ENCODE data around the gene CCDC14.

The CCDC14 gene

GRCh38 chr3:123941542-123941941 lies 19.5 kb downstream of the CCDC14 start:
- TF ChIP-seq CTCF (IDR thresholded peaks at IDR 0.05) (no peak; the same call in 1 of the 2 replicates), ZFX (IDR thresholded peaks at IDR 0.05; ENCODE audit: borderline replicate concordance) (no peak)
- H3K27ac ChIP-seq = no peak overlapping the region

GRCh38 chr3:123941121-123941520 lies 19.9 kb downstream of the CCDC14 start:
- no peak overlapping the region for H3K27ac ChIP-seq
- no peak for TF ChIP-seq ZFX (IDR thresholded peaks at IDR 0.05; ENCODE audit: borderline replicate concordance)
- TF ChIP-seq CTCF (IDR thresholded peaks at IDR 0.05) = peak; percentile 21; the same call in 1 of the 2 replicates

GRCh38 chr3:123939706-123940105 lies 21.3 kb downstream of the CCDC14 start:
- H3K27ac ChIP-seq = no peak overlapping the region
- TF ChIP-seq ZFX (IDR thresholded peaks at IDR 0.05; ENCODE audit: borderline replicate concordance) = no peak
- no peak for TF ChIP-seq CTCF (IDR thresholded peaks at IDR 0.05)

GRCh38 chr3:123936400-123936799 lies 24.6 kb downstream of the CCDC14 start:
- TF ChIP-seq CTCF (IDR thresholded peaks at IDR 0.05) (no peak), ZFX (IDR thresholded peaks at IDR 0.05; ENCODE audit: borderline replicate concordance) (no peak)
- no peak overlapping the region for H3K27ac ChIP-seq

- no peak overlapping the region for H3K27ac ChIP-seq
Observed at GRCh38 chr3:123935830-123936229, 25.2 kb downstream of the CCDC14 start.

GRCh38 chr3:123934250-123934649 lies 26.8 kb downstream of the CCDC14 start:
- no peak for TF ChIP-seq ZFX (IDR thresholded peaks at IDR 0.05; ENCODE audit: borderline replicate concordance)
- H3K27ac ChIP-seq = no peak overlapping the region

More at GRCh38 chr3:123935830-123936229, 25.2 kb downstream of the CCDC14 start:
- TF ChIP-seq CTCF (IDR thresholded peaks at IDR 0.05) (no peak), ZFX (IDR thresholded peaks at IDR 0.05; ENCODE audit: borderline replicate concordance) (no peak)

- no peak overlapping the region for H3K27ac ChIP-seq
- TF ChIP-seq CTCF (IDR thresholded peaks at IDR 0.05) (no peak), ZFX (IDR thresholded peaks at IDR 0.05; ENCODE audit: borderline replicate concordance) (no peak)
Observed at GRCh38 chr3:123930445-123930844, 30.6 kb downstream of the CCDC14 start.

- H3K27ac ChIP-seq = no peak overlapping the region
- TF ChIP-seq ZFX (IDR thresholded peaks at IDR 0.05; ENCODE audit: borderline replicate concordance) = no peak
- TF ChIP-seq CTCF (IDR thresholded peaks at IDR 0.05) = no peak
Observed at GRCh38 chr3:123929325-123929724, 31.7 kb downstream of the CCDC14 start.

Data from 22Rv1 (cell line).